Measurements from ENCODE around the gene HRC.

Gene HRC

GRCh38 chr19:49113762-49114629 lies 41.2 kb downstream of the HRC start, which contains the start of gene LIN7B:
LIN7B (plus strand) TSS chr19:49114370; CDS start chr19:49114405, 35 bp downstream.
- peak; percentile 26 for DNase-seq

- DNase-seq, result no peak
Observed at GRCh38 chr19:49111218-49111998, 43.8 kb downstream of the HRC start.

GRCh38 chr19:49110567-49110966 lies 44.6 kb downstream of the HRC start:
- DNase-seq, result no peak

- no peak for DNase-seq
Observed at GRCh38 chr19:49109569-49110233, 45.5 kb downstream of the HRC start.

- no peak for DNase-seq
Observed at GRCh38 chr19:49109051-49109450, 46.1 kb downstream of the HRC start.

GRCh38 chr19:49107625-49108459 lies 47.4 kb downstream of the HRC start:
- no peak for DNase-seq

- DNase-seq, result no peak
Observed at GRCh38 chr19:49106648-49107135, 48.5 kb downstream of the HRC start.

- DNase-seq, result no peak
Observed at GRCh38 chr19:49104229-49104864, 50.8 kb downstream of the HRC start.

- no peak for DNase-seq
Observed at GRCh38 chr19:49103331-49104085, 51.7 kb downstream of the HRC start.

GRCh38 chr19:49102303-49102702 lies 52.9 kb downstream of the HRC start:
- no peak for DNase-seq
